Right lobe of liver (tissue), 4 donors: ENCODE data around the gene SGCA.

ENCODE experiments used
- CTCF ChIP-seq, 4 donors: fragments of 200-600 bp in 3 of 4; fragments of 450-650 bp in 1 of 4; IDR thresholded peaks; one replicate each; pipeline versions ENCODE4 v1.5.1 to v1.8.0; 2016 to 2022; ENCODE audit warnings: antibody characterized with exemption in 4 of 4, mild to moderate bottlenecking in 2 of 4
- POLR2A ChIP-seq: fragments of 450-650 bp; IDR thresholded peaks from one replicate; pipeline ENCODE4 v1.6.1; 2017; ENCODE audit warnings: antibody characterized with exemption, mild to moderate bottlenecking
- donor health status: DM: no; HTN: no; CAD: no.
- donor health status: DM: no; HTN: no; CAD: no.
- donor health status: DM: no; HTN: yes; CAD: no.

GRCh38 chr17:50220811-50221210 is 55.0 kb downstream of the SGCA start:
- no peak for TF ChIP-seq CTCF (IDR thresholded peaks at IDR 0.05)
- TF ChIP-seq POLR2A = no peak
